ENCODE data around the gene NPTXR. TPM values are rescaled to one million over a fixed set of nuclear protein-coding genes. Genes with fewer than 3 reads are reported as not detected.
A peak's percentile ranks its signal among the peaks of the same experiment; 100 is the strongest.

NPTXR gene
- total and polyA plus RNA-seq, 4 donors = 0.05 to 0.45 (median 0.16) TPM

GRCh38 chr22:38792833-38793232 is 51.0 kb downstream of the NPTXR start:
- WGBS = 74% methylated on average over 4 of the region's 4 CpGs
- Histone ChIP-seq H3K9ac (ENCODE audit: low read depth in 1 of 2, low read length in 2 of 2) (no peak overlapping the region), H3K27ac (ENCODE audit: low read depth in 1 of 2, low read length in 2 of 2) (no peak overlapping the region), H3K4me3 (ENCODE audit: low read depth in 1 of 3, low read length in 3 of 3) (no peak overlapping the region), H3K4me1 (ENCODE audit: control insufficient read depth in 4 of 4, insufficient read depth in 4 of 4, low read length in 3 of 4) (peaks cover 2 to 11% (median 7%) of the 10 kb centered on the region in 4 donors), H3K27me3 (ENCODE audit: control insufficient read depth in 4 of 4, insufficient read depth in 4 of 4, low read length in 3 of 4) (no peaks in the 10 kb centered on the region), H3K9me3 (ENCODE audit: control insufficient read depth in 4 of 4, low read length in 3 of 4) (no peaks in the 10 kb centered on the region), H3K36me3 (ENCODE audit: control insufficient read depth in 4 of 4, insufficient read depth in 3 of 4, low read depth in 1 of 4, low read length in 3 of 4) (peaks cover 0 to 6% (median 3%) of the 10 kb centered on the region in 4 donors)
- TF ChIP-seq NR2F2 (IDR thresholded peaks at IDR 0.05) (no peak), EGR1 (IDR thresholded peaks at IDR 0.05; ENCODE audit: low read depth in 2 of 2) (no peak), CTCF (IDR thresholded peaks at IDR 0.05; ENCODE audit: low read depth, low read length, missing input control) (no peak), SP1 (IDR thresholded peaks at IDR 0.05) (no peak), FOXA2 (IDR thresholded peaks at IDR 0.05) (no peak), HNF4G (IDR thresholded peaks at IDR 0.05) (no peak), ZBTB33 (IDR thresholded peaks at IDR 0.05) (no peak), TAF1 (conservative IDR thresholded peaks at IDR 0.05) (no peak), MAX (IDR thresholded peaks at IDR 0.05) (no peak), RXRA (IDR thresholded peaks at IDR 0.05) (no peak)
- no peak for DNase-seq (ENCODE audit: low spot score)

GRCh38 chr22:38789606-38790005 is 54.2 kb downstream of the NPTXR start:
- no peak for TF ChIP-seq TAF1 (conservative IDR thresholded peaks at IDR 0.05)
- no peak for TF ChIP-seq RXRA (IDR thresholded peaks at IDR 0.05)
- TF ChIP-seq ZBTB33 (IDR thresholded peaks at IDR 0.05) = no peak
- TF ChIP-seq HNF4A (conservative IDR thresholded peaks at IDR 0.05) = no peak
- no peaks in the 10 kb centered on the region for H3K9me3 ChIP-seq (ENCODE audit: control insufficient read depth in 4 of 4, low read length in 3 of 4)
- H3K36me3 ChIP-seq (ENCODE audit: control insufficient read depth in 4 of 4, insufficient read depth in 3 of 4, low read depth in 1 of 4, low read length in 3 of 4) = peaks cover 0 to 8% (median 3%) of the 10 kb centered on the region in 4 donors
- DNase-seq (ENCODE audit: low spot score) = no peak
- 94% methylated on average over 4 of the region's 4 CpGs for WGBS
- no peak overlapping the region for H3K4me3 ChIP-seq (ENCODE audit: low read depth in 1 of 3, low read length in 3 of 3)
- peaks cover 2 to 11% (median 7%) of the 10 kb centered on the region in 4 donors for H3K4me1 ChIP-seq (ENCODE audit: control insufficient read depth in 4 of 4, insufficient read depth in 4 of 4, low read length in 3 of 4)
- H3K9ac ChIP-seq (ENCODE audit: low read depth in 1 of 2, low read length in 2 of 2) = no peak overlapping the region
- no peak overlapping the region for H3K27ac ChIP-seq (ENCODE audit: low read depth in 1 of 2, low read length in 2 of 2)
- H3K27me3 ChIP-seq (ENCODE audit: control insufficient read depth in 4 of 4, insufficient read depth in 4 of 4, low read length in 3 of 4) = no peaks in the 10 kb centered on the region

GRCh38 chr22:38788846-38789245 is 55.0 kb downstream of the NPTXR start:
- no peak overlapping the region for H3K9ac ChIP-seq (ENCODE audit: low read depth in 1 of 2, low read length in 2 of 2)
- peak overlapping the region; percentile 23 to 26 for H3K27ac ChIP-seq (ENCODE audit: low read depth in 1 of 2, low read length in 2 of 2)
- TF ChIP-seq RXRA (IDR thresholded peaks at IDR 0.05) (no peak), ZBTB33 (IDR thresholded peaks at IDR 0.05) (no peak), FOXA1 (IDR thresholded peaks at IDR 0.05) (no peak), JUND (IDR thresholded peaks at IDR 0.05) (no peak), SP1 (IDR thresholded peaks at IDR 0.05) (no peak), ATF3 (IDR thresholded peaks at IDR 0.05) (no peak), RAD21 (IDR thresholded peaks at IDR 0.05) (no peak), CTCF (IDR thresholded peaks at IDR 0.05; ENCODE audit: low read depth, low read length, missing input control) (no peak), HNF4G (IDR thresholded peaks at IDR 0.05) (no peak), TAF1 (conservative IDR thresholded peaks at IDR 0.05) (no peak)

More at GRCh38 chr22:38788846-38789245, 55.0 kb downstream of the NPTXR start:
- Histone ChIP-seq H3K4me1 (ENCODE audit: control insufficient read depth in 4 of 4, insufficient read depth in 4 of 4, low read length in 3 of 4) (peaks cover 0 to 7% (median 5%) of the 10 kb centered on the region in 4 donors), H3K4me3 (ENCODE audit: low read depth in 1 of 3, low read length in 3 of 3) (no peak overlapping the region), H3K27me3 (ENCODE audit: control insufficient read depth in 4 of 4, insufficient read depth in 4 of 4, low read length in 3 of 4) (no peaks in the 10 kb centered on the region), H3K9me3 (ENCODE audit: control insufficient read depth in 4 of 4, low read length in 3 of 4) (no peaks in the 10 kb centered on the region), H3K36me3 (ENCODE audit: control insufficient read depth in 4 of 4, insufficient read depth in 3 of 4, low read depth in 1 of 4, low read length in 3 of 4) (peaks cover 0 to 8% (median 3%) of the 10 kb centered on the region in 4 donors)
- 79% methylated on average over 6 of the region's 6 CpGs for WGBS
- no peak for DNase-seq (ENCODE audit: low spot score)

All from liver (tissue), 9 donors.